SJSA1 (cell line): Measurements from ENCODE around the gene LTF. TPM values are rescaled to one million over a fixed set of nuclear protein-coding genes. Genes with fewer than 3 reads are reported as not detected.

ENCODE experiments used
- DNase-seq, 2 experiments: peaks; one replicate each; pipeline ENCODE4 v3.0.0-alpha.2; 2015 to 2020; ENCODE audit warnings: low spot score in 2 of 2, low read depth in 1 of 2
- H3K27ac ChIP-seq: fragments of 250-450 bp; sonication (Bioruptor Pico); 2 replicates; pipeline ENCODE4 v1.5.1; 2020; ENCODE audit warnings: mild to moderate bottlenecking, moderate library complexity
- H3K27me3 ChIP-seq: fragments of 250-450 bp; sonication (Bioruptor Pico); replicated peaks from 2 replicates; pipeline ENCODE4 v1.5.1; 2020; ENCODE audit warnings: mild to moderate bottlenecking, moderate library complexity
- H3K36me3 ChIP-seq: fragments of 250-450 bp; sonication (Bioruptor Pico); 2 replicates; pipeline ENCODE4 v1.5.1; 2020; ENCODE audit warnings: mild to moderate bottlenecking
- H3K4me1 ChIP-seq: fragments of 250-450 bp; sonication (Bioruptor Pico); replicated peaks from 2 replicates; pipeline ENCODE4 v1.6.1; 2021; ENCODE audit warnings: mild to moderate bottlenecking
- H3K4me3 ChIP-seq: fragments of 250-450 bp; sonication (Bioruptor Pico); 2 replicates; pipeline ENCODE4 v1.5.1; 2020; ENCODE audit warnings: mild to moderate bottlenecking
- H3K9me3 ChIP-seq: fragments of 250-450 bp; sonication (Bioruptor Pico); replicated peaks from 2 replicates; pipeline ENCODE4 v1.5.1; 2020; ENCODE audit warnings: mild to moderate bottlenecking
- total RNA-seq: library from RNA; depleted of rRNA; stranded (reverse); fragments of >200 nt; shearing (Covaris generic); gene quantifications from 2 replicates; pipeline ENCODE4 v1.2.3, GENCODE V29; 2014

The LTF gene
- total RNA-seq, 1 experiment from 2014 or later = 0.08 TPM

DNA sequence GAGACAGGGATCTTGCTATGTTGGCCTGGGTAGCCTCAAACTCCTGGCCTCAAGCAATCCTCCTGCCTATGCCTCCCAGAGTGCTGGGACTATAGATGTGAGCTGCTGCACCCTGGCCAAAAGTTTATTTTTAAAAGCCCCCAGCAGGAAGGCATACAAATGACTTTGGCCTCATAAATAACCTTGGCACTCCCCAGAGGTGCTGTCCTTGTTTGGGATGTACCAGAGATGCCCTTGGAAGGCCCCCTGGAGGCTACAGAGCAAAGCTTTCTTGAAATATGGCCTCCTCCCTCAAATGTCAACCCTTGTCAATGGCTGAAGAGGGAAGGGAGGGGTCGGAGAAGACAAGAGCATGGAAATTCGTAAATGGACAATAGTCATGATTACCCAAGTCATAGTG lies 19.1 kb upstream of the LTF start:
- peaks cover 32% of the 10 kb centered on the region for H3K4me1 ChIP-seq
- no peaks in the 10 kb centered on the region for H3K36me3 ChIP-seq
- no peak overlapping the region for H3K27ac ChIP-seq
- no peak overlapping the region for H3K4me3 ChIP-seq
- no peaks in the 10 kb centered on the region for H3K27me3 ChIP-seq
- no peaks in the 10 kb centered on the region for H3K9me3 ChIP-seq
- no peak for DNase-seq

DNA sequence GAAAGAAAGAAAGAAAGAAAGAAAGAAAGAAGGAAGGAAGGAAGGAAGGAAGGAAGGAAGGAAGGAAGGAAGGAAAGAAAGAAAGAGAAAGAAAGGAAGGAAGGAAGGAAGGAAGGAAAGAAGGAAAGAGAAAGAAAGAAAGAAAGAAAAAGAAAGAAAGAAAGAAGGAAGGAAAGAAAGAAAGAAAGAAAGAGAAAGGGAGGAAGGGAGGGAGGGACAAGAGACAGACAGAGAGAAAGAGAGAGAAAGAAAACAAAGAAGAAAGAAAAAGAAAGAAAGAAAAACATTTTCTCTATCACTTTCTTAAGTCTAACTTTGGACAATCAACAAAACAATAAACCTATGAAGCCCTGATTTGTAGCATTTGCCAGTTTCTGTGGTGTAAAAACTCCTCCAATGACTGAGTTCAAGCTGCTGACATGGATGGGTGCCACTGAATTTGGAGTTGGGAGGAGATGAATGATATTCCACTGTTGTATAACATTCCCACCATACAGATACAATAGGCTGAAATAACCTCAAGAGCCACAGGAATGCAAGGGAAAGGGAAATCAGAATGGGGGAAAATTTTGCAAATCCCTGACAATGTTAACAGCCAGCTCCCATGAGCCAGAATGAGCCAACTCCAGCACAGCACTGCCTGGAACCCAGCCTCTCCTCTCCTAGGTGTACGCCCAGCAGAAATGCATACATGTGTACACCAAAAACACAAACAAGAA lies 18.1 kb upstream of the LTF start:
- H3K27ac ChIP-seq = peak overlapping the region; percentile 39
- H3K4me3 ChIP-seq = no peak overlapping the region
- no peaks in the 10 kb centered on the region for H3K9me3 ChIP-seq
- H3K27me3 ChIP-seq = no peaks in the 10 kb centered on the region
- DNase-seq = peak; percentile 67 to 87
- H3K36me3 ChIP-seq = no peaks in the 10 kb centered on the region
- peaks cover 32% of the 10 kb centered on the region for H3K4me1 ChIP-seq

DNA sequence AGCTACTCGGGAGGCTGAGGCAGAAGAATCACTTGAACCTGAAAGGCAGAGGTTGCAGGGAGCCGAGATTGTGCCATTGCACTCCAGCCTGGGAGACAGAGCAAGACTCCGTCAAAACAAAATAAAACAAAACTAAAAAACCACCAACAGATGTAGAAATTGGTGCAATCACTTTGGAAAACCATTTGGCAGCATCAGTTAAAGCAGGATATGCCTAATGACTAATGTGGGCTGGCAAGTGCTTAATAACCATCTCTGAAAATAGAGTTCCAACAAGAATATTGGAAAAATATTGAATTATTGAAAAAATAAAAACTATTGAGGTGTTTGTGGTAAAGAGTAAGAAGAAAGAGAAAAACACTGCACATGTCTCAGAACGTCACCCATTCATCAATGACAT lies 16.9 kb upstream of the LTF start:
- H3K4me3 ChIP-seq = no peak overlapping the region
- H3K27ac ChIP-seq = no peak overlapping the region
- H3K36me3 ChIP-seq = no peaks in the 10 kb centered on the region
- peaks cover 32% of the 10 kb centered on the region for H3K4me1 ChIP-seq
- H3K9me3 ChIP-seq = no peaks in the 10 kb centered on the region
- DNase-seq = no peak
- no peaks in the 10 kb centered on the region for H3K27me3 ChIP-seq

DNA sequence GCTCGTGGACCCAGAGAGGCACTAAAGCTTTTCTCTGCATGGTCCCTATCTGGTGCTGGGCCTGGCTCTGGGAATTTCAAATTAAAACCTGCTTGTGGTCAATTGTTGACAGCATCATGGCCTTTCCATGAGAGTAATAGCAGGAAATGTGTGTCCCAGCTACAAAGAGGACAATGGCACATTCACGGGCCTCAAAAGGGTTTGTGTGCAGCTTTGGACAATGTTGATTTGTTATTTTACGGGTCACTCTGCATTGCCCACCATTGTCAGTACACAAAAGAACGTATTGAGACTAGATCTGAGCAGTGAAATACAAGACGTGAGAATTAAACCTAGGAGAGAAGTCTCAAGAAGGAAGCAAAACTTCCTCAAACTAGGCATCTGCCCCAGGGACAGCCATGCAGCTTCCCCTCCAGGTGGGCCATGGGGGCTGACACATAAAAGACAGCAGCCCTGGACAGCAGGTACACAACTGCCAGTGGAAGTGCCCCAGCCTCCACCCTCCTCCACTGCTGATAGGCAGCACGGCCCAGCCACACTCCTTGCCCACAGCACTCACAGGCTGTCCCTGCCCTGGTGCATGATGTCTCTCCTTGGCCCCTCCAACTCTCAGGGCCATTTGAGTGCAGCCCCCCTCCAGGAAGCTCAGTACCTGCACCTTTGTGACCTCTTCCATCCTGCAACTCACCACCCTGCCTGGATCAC lies 15.9 kb upstream of the LTF start:
- Histone ChIP-seq H3K4me3 (no peak overlapping the region), H3K27ac (no peak overlapping the region), H3K27me3 (no peaks in the 10 kb centered on the region), H3K9me3 (no peaks in the 10 kb centered on the region), H3K4me1 (peaks cover 32% of the 10 kb centered on the region), H3K36me3 (no peaks in the 10 kb centered on the region)
- no peak for DNase-seq

DNA sequence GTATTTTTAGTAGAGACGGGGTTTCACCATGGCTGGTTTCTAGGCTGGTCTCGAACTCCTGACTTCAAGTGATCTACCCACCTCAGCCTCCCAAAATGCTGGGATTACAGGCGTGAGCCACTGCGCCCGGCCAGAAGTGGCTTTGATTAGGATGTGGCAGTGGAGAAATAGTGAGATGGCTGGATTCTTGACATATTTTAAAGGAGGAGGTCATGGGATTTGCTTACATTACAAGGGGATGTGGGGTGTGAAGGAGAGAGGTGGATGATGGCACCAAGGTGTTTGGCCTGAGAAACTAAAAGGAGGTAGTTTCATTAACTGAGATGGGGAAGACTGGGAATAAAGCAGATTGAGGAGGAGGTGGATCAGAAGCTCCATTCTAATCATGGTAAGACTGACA lies 15.0 kb upstream of the LTF start:
- H3K4me3 ChIP-seq = no peak overlapping the region
- no peak for DNase-seq
- no peaks in the 10 kb centered on the region for H3K27me3 ChIP-seq
- H3K36me3 ChIP-seq = no peaks in the 10 kb centered on the region
- H3K4me1 ChIP-seq = peaks cover 32% of the 10 kb centered on the region
- H3K9me3 ChIP-seq = no peaks in the 10 kb centered on the region
- H3K27ac ChIP-seq = no peak overlapping the region

DNA sequence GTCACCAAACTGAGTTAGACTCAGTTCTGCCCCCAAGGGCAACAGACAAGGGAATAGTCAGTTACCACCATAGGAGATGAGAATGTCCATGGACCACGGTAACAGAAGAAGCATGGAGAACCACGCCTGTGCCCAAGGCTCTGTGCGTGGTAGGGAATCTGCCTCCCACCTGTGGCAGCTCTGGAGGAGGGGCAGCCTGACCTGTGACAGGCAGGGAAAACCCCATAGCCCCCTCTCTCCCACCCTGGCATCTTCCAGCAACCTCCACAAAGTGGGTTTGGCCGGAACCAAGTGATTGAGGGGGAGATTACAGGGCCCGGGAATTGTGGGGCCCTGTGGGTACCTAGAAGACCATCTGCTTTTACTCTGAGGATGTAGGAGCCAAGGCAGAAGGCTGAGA lies 14.3 kb upstream of the LTF start:
- Histone ChIP-seq H3K9me3 (no peaks in the 10 kb centered on the region), H3K36me3 (no peaks in the 10 kb centered on the region), H3K4me1 (peaks cover 32% of the 10 kb centered on the region), H3K27me3 (no peaks in the 10 kb centered on the region), H3K4me3 (no peak overlapping the region), H3K27ac (no peak overlapping the region)
- DNase-seq = no peak

DNA sequence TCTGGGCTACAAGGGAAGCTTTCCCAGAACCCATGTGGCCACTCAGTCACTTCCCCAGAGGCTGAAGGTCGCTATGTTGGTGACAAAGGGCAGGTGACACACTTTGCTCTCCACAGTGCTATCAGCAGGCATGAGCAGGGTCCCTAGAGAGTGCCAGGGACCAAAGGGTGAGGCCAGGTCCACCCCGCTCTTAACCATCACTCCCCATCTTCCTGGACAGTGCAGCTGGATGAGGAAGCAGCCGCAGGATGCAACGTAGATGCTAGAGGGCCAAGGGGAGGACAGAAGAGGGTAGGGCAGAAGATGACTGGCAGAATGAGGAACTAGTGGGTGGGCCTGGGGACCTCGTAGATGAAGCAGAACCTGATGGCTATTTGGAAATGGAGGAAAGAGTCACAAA lies 13.6 kb upstream of the LTF start:
- Histone ChIP-seq H3K27ac (no peak overlapping the region), H3K9me3 (no peaks in the 10 kb centered on the region), H3K27me3 (no peaks in the 10 kb centered on the region), H3K4me3 (no peak overlapping the region), H3K4me1 (peaks cover 30% of the 10 kb centered on the region), H3K36me3 (no peaks in the 10 kb centered on the region)
- DNase-seq = no peak

DNA sequence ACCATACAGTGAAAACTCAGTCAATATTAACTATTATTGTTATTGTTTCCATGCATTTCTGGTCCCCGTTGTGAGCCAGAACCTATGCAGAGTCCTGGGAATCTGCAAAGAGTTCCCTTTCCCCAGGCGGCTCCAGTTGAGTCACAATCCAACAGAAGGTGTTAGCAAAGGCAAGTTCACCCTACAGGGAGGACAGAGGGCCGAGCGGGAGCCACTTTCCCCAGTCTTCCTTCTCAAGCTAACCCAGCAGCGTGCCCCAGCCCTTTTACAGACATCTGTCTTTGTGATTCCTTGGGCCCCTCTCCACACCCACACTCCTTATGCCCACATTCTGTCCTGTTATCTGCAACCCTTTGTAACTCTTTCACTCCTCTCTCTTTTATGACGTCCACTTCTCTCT lies 13.1 kb upstream of the LTF start:
- H3K27me3 ChIP-seq = no peaks in the 10 kb centered on the region

DNA sequence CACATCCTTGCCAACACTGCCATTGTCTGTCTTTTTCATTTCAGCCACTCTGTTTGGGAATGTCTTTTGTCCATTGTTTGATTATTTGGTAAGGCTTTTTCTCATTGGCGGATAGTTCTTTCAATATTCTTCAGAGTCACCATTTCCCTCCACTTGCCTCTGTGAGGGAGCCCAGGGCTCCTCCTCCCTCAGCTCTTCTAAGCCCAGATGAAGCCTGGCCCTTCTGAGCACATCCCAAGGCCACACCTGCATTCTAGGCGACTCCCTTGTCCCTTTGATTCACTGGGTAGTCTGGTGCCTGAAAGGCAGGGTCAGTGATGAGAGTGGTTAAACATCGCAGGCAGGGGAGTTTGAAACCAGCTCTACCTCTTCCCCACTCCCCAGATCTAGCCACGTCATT lies 12.4 kb upstream of the LTF start:
- no peaks in the 10 kb centered on the region for H3K36me3 ChIP-seq
- H3K27me3 ChIP-seq = no peaks in the 10 kb centered on the region
- peaks cover 19% of the 10 kb centered on the region for H3K4me1 ChIP-seq
- no peak for DNase-seq
- no peak overlapping the region for H3K4me3 ChIP-seq
- H3K9me3 ChIP-seq = no peaks in the 10 kb centered on the region
- H3K27ac ChIP-seq = no peak overlapping the region

More for the DNA sequence above, 13.1 kb upstream of the LTF start:
- H3K36me3 ChIP-seq = no peaks in the 10 kb centered on the region
- H3K4me1 ChIP-seq = peaks cover 26% of the 10 kb centered on the region
- no peak for DNase-seq
- no peak overlapping the region for H3K4me3 ChIP-seq
- H3K9me3 ChIP-seq = no peaks in the 10 kb centered on the region
- no peak overlapping the region for H3K27ac ChIP-seq

DNA sequence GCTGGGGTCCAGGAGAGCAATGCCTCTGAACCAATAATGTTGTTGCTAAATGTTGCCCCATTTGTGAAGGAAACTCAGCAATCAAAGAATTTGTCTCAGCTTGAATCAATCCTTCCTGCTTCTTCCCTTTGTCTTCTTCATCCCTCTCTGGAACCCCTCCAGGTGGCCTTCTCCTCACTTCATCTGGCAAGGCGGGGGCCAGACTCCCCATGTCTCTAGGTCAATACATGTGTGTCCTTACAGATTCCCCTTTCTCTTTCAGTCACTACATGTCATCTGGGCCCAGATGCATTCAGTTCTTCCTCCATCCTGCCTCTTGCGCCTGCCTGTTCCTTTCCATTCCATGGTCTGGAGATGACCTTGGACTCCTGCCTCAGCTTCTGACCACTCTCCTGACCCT lies 8.0 kb upstream of the LTF start:
- no peak overlapping the region for H3K27ac ChIP-seq

DNA sequence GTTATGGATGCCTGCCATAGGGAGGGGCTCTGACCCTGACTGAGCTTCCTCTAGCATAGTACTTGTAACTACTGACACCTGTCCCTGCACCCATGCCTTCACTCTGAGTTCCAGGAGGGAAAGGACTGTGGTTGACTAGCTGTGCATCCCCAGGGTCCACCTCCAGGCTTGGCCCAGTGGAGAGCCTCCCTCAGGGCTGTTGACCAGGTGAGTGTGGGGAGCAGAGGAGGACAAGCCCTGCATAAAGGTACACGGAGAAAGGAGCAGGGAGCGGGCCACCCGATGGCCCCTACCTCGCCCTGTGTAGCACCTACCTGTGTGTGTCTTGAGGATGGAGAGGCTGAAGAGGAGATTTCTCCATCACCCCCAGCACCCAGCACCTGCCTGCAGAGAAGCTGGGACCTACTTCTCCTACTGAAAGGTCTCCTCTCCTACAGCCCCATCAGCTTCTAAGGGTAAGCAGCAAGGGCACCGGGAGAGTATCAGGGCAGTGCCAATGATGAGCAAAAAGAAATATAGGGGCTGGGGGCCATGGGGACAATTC lies 6.7 kb upstream of the LTF start:
- Histone ChIP-seq H3K9me3 (no peaks in the 10 kb centered on the region), H3K36me3 (no peaks in the 10 kb centered on the region), H3K4me3 (no peak overlapping the region), H3K4me1 (no peaks in the 10 kb centered on the region), H3K27me3 (no peaks in the 10 kb centered on the region), H3K27ac (no peak overlapping the region)
- DNase-seq = no peak

More for the DNA sequence above, 8.0 kb upstream of the LTF start:
- H3K36me3 ChIP-seq = no peaks in the 10 kb centered on the region
- no peak for DNase-seq
- no peak overlapping the region for H3K4me3 ChIP-seq
- no peaks in the 10 kb centered on the region for H3K27me3 ChIP-seq
- no peaks in the 10 kb centered on the region for H3K9me3 ChIP-seq
- no peaks in the 10 kb centered on the region for H3K4me1 ChIP-seq

DNA sequence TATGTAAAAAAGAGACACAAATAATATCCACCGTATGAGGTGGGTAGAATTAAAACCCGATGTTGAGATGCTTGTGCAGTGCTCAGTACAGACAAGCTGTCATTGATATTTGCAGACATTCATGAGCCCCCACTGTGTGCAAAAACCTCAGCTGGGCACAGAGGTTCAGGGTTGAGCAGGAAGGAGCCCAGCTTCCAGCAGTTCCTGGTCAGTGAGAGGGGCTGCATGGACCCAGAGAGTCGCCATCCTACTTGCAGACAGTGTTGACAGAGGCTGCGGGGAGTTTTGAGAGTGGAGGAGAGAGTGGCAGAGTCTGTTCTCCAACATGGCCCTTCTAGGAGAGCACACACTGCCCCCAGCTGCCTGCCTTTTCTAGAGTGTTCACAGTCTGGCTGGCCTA lies 6.1 kb upstream of the LTF start:
- no peaks in the 10 kb centered on the region for H3K36me3 ChIP-seq
- H3K4me3 ChIP-seq = no peak overlapping the region
- no peaks in the 10 kb centered on the region for H3K27me3 ChIP-seq
- no peaks in the 10 kb centered on the region for H3K4me1 ChIP-seq
- H3K27ac ChIP-seq = no peak overlapping the region
- no peak for DNase-seq
- no peaks in the 10 kb centered on the region for H3K9me3 ChIP-seq

DNA sequence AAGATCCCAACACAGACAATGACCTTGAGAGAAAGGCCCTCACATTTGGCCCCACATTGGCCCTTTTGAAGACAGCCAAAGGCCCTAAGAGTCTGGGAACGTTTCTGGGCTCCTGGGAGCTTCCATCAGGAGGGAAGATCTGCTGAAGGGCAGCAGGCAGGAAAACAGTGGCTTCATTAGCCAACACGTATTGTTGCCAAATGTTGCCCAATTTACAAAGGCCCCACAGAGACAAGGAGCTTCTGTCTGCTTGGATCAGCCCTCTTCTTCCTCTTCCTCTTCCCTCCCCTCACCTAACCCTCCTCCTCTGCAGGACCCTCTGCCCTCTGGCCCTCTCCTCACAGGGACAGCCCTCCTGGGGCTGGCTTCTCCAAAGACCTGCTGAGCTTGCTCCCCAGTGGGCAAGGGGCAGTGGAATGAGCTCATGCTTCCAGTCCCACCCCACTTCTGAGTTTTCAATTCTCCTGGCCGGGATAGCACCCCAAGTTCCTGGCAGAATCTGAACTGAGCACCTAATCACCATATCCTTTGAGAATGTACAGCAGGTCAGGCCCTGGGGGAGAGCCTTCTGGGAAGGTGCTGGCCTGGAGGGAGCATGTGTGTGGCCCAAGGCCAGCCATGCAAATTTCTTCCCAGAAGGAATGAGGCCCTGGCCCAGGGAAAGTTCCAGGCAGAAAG lies 5.1 kb upstream of the LTF start:
- no peak for DNase-seq
- H3K36me3 ChIP-seq = no peaks in the 10 kb centered on the region
- no peak overlapping the region for H3K4me3 ChIP-seq
- H3K4me1 ChIP-seq = no peaks in the 10 kb centered on the region
- no peak overlapping the region for H3K27ac ChIP-seq
- no peaks in the 10 kb centered on the region for H3K27me3 ChIP-seq
- no peaks in the 10 kb centered on the region for H3K9me3 ChIP-seq
